Frontal cortex (tissue), 4 donors: ENCODE measurements around the gene BRICD5. TPM values are rescaled to one million over a fixed set of nuclear protein-coding genes. Genes with fewer than 3 reads are reported as not detected.
"Not testable (repeated sequence)": the region's sequence is repeated elsewhere in the genome, so short reads cannot be mapped to it uniquely, and the experiment has no call there.

ENCODE experiments used
- DNase-seq, 2 donors: peaks; one replicate each; pipeline ENCODE4 v3.0.0; 2012; ENCODE audit warnings: low spot score in 2 of 2
- FAIRE-seq: peaks from 2 replicates; lab custom pipeline; 2012; peaks lifted over from hg19 to GRCh38; lab: Jason Lieb, UNC
- total RNA-seq: library from RNA; depleted of rRNA; stranded (reverse); fragments of >200 nt; gene quantifications from one replicate; pipeline ENCODE4 v1.2.3, GENCODE V29; 2014
- donor health status: control.
- donor health status: control.
- donor health status: control.

BRICD5 gene
- total RNA-seq: 4.5 TPM

DNA sequence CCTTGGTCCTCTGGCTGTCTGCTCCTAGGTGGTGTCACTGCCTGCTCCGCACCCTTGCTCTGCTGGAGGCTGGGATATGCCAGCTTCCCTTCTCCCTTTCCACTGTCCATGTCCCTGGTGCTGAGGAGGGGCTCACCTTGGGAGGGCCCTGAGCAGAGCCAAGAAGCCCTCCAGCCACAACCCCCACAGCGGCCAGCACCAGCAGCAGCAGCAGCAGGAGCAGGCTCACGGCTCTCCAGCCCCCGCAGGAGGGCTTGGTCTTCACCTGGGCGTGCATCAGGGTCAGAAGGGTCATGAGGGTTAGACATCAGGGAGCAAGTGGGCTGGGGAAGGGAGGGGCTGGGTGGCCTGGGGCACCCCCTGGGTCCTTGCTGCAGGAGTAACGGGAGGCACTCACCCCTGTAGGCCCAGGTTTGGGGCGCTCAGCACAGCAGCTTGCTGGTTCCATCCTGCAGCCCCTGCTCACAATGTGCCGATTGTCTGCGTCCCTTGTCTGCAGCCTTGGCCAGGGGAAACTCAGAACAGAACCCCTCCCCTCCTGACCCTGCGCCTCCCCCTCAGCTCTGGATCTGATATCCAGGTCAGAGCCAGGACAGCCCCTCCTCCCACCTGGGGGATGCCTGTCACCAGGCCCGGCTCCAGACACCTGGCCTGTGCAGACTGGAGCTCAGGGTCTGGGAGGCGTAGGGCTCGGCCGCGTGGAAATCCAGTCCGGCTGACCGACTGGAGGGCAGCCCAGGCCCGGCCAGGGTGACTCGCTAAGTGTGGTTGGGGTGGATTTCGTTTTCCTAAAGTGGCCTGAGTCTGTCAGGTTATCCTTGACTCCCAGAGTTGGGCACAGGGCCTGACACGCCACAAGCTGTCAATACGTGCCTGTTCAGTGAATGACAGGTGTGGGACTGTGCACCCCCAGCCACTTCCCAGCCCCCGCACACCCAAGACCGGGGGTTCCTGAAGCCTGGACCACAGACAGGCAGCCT lies at the start of gene BRICD5:
Gene BRICD5, minus strand, starts transcription at position 478 of the 980 bp plus-strand sequence. Its CDS starts 30 bp downstream, at position 448.
- DNase-seq (no peak), FAIRE-seq (no peak)

- DNase-seq (no peak), FAIRE-seq (no peak)
These were observed 49.6 kb upstream of the BRICD5 start for GRCh38 chr16:2260250-2260649.

DNA sequence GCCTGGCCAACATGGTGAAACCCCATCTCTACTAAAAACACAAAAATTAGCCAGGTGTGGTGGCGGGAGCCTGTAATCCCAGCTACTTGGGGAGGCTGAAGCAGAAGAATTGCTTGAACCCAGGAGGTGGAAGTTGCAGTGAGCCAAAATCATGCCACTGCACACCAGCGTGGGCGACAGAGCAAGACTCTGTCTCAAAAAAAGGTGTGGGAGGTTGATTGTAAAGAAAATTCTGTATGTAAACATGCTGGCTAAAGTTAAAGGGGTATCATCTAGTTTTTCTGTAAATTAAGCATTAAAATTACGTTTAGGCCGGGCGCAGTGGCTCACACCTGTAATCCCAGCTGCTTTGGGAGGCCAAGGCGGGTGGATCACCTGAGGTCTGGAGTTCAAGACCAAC lies 47.9 kb upstream of the BRICD5 start:
- not testable (repeated sequence) for FAIRE-seq, DNase-seq

- FAIRE-seq: no peak
- peak in 1 of 2 donors; percentile 3 for DNase-seq
These were observed 47.1 kb upstream of the BRICD5 start for GRCh38 chr16:2257726-2258125.

DNA sequence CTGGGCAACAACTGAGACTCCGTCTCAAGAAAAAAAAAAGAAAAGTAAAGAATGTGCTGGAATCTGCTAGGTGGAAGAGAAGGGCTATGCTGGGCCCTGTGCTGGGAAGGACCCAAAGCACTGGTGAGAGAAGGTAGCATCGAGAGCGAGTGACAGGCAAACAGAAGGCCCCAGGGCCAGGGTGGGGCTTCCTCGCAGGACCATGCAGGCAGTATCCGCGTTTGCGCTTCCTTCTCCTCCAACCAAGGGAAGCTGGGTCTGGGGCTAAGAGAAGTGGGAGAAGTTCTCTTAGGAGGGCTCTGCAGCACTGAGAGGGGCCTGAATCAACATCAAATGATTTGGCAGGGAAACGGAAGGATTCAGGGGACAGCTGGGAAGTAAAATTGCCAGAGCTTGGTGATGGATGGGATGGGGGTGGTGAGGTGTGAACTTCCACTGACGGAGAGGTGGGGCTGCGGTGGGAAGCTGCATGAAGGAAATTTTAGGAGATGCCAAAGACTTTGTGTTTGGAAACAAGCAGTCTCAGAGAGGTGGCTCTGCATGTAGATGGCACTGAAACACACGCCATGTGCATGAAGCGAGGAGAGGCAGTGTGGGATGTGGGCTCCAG lies 46.0 kb upstream of the BRICD5 start:
- no peak for FAIRE-seq
- DNase-seq: no peak

- no peak for FAIRE-seq
These were observed 42.6 kb upstream of the BRICD5 start for GRCh38 chr16:2253293-2253692.

GRCh38 chr16:2252806-2253148 lies 42.1 kb upstream of the BRICD5 start:
- no peak for FAIRE-seq
- DNase-seq: no peak

More at GRCh38 chr16:2253293-2253692, 42.6 kb upstream of the BRICD5 start:
- no peak for DNase-seq

GRCh38 chr16:2251296-2252111 lies 40.8 kb upstream of the BRICD5 start, which contains the start of gene ECI1:
ECI1 (minus strand) TSS chr16:2251587; CDS start chr16:2251566, 21 bp downstream.
- FAIRE-seq (no peak), DNase-seq (peak; percentile 100)

GRCh38 chr16:2250652-2251295 lies 40.1 kb upstream of the BRICD5 start:
- no peak for DNase-seq
- FAIRE-seq: no peak

DNA sequence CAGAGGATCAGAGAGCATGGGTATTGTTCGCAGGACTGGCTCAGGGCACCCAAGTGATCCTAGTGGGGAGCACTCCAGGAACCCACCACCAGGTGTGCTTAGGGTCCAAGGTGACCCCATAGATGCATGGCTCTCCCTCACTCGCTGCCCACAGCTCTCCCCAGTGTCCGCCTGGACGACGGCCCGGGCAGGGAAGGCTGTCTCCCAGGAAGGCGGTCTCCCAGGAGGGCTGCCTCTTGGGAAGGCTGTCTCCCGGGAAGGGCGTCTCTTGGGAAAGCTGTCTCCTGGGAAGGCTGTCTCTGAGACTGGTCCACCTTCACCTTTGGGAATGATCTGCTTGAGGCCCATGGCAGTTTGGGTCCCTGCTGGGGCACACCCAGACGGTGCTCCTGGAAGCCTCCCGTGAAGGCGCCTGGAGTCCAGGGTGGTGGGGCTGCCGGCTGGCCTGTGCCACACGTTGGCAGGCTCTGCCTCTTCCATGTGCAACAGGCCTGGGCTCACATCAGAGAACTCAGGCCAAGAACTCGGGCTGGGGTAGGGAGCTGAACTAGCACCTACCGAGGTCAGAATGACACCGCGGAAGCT lies 35.7 kb upstream of the BRICD5 start:
- FAIRE-seq (no peak), DNase-seq (no peak)

DNA sequence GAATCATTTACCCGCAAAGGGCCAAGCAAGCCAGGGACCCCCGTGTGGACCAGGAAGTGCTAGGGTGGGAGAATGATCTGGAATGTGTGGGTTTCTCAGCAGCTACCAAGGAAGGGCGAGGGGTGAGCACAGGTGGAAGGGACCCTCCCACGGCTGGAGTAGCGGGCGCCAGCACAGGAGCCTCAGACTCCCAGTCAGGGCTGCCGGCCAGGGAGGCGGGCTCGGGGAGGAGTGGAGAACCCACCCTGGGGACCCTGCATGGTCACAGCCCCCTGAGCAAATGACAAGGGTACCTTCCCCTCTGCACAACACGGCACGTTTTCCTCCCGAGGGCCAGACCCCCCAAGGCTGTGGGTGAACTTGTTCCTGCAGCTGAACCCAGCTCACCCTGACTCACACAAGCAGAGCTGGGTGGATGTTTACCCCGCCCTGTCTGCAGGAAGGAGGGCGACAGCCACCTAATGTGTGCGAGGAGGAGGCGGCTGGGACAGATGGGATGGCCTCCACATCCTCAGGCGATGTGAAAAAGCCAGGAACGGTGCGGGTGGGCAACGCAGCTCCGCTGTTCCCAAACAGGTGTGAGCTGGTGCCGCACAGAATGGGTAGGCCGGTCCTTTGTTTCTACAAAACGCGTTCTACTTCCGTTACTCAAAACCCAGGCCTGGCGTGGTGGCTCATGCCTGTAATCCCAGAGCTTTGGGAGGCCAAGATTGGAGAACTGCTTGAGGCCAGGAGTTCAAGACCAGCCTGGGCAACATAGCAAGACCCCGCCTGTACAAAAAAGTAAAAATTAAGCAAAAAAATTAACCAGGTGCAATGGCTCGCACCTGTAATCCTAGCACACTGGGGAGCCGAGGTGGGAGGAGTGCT lies 34.5 kb upstream of the BRICD5 start:
- DNase-seq (peak in 1 of 2 donors; percentile 14), FAIRE-seq (no peak)

GRCh38 chr16:2244301-2244700 lies 33.6 kb upstream of the BRICD5 start:
- DNase-seq (no peak), FAIRE-seq (no peak)

- no peak for FAIRE-seq
- DNase-seq: peak in 1 of 2 donors; percentile 12
These were observed 33.1 kb upstream of the BRICD5 start for GRCh38 chr16:2243781-2244180.

GRCh38 chr16:2243031-2243528 lies 32.4 kb upstream of the BRICD5 start:
- no peak for FAIRE-seq

DNA sequence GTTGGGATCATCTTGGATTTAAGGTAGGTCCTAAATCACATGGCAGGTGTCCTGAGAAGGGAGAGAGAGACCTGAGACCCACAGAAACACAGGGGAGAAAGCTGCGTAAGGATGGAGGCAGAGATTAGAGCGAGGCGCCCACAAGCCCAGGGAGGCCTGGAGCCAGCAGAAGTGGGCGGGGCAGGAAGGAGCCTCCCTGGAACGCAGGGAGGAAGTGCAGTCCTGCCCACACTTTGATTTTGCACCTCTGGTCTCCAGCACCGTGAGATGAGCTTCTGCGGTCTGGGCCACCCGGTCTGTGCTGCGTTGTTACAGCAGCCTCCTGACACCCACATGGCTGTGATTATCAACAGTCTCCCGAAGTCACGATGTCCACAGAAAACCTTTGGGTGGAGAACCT lies 31.9 kb upstream of the BRICD5 start:
- FAIRE-seq (no peak), DNase-seq (peak in 1 of 2 donors; percentile 34)

More at GRCh38 chr16:2243031-2243528, 32.4 kb upstream of the BRICD5 start:
- peak in 1 of 2 donors; percentile 18 for DNase-seq

DNA sequence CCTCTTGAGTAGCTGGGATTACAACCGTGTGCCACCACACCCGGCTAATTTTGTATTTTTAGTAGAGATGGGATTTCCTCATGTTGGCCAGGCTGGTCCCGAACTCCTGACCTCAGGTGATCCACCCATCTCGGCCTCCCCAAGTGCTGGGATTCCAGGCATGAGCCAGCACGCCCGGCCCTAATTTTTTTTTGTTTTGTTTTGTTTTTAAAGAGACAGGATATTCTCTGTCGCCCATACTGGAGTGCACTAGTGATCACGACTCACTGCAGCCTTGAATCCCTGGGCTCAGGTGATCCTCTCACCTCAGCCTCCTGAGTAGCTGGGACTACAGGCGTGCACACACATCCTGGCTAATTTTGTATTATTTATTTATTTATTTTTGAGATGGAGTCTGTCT lies 29.7 kb upstream of the BRICD5 start:
- FAIRE-seq, DNase-seq: not testable (repeated sequence)

DNA sequence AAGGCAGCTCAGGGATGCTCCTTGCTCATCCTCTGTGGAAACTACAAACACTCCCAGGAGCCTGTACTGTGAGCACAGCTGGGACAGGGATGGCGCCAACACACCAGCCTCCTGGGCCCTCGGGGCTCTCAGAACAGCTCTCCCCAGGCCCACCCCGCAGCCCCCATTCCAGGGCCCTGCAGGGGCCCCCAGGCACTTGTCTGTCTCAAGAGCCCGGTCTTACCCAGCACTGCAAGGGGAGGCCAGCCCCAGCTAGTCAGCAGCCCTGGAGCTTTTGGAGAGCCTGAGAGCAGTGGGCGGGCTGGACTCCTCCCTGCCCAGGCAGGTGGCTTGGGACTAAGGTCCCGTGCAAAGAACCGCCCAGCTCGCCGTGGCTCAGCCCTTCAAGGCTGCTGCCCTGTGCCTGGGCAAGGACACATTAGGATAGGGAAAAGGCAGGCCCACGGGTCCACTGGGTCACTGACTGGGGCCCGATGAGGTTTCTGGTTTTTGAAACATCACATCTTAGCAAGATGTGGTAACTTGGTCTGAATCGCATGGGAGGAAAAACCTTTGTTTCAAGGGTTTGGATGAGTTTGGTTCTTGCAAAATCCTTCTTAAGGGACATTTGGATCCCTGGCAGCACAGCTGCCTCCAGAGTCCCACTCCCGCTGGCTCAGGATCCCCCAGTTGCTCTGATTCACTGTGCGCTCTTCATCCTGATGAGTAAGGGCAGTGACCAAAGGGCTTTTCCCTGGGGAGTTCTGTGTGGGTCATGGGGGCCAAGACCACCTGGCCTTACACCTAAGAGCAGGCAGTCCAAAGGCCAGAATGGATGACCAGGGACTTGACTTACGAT lies 28.4 kb upstream of the BRICD5 start:
- FAIRE-seq (no peak), DNase-seq (peak in 1 of 2 donors; percentile 20)
